ENCODE results near the gene NANS. TPM values are rescaled to one million over a fixed set of nuclear protein-coding genes. Genes with fewer than 3 reads are reported as not detected.
"Not testable (repeated sequence)": the region's sequence is repeated elsewhere in the genome, so short reads cannot be mapped to it uniquely, and the experiment has no call there.

NANS gene
- total and polyA plus RNA-seq, 2 of the 8 experiments (the other 6 are each of a cell fraction or from before 2014, with no cell fraction given), result 56.5 to 67.3 TPM

DNA sequence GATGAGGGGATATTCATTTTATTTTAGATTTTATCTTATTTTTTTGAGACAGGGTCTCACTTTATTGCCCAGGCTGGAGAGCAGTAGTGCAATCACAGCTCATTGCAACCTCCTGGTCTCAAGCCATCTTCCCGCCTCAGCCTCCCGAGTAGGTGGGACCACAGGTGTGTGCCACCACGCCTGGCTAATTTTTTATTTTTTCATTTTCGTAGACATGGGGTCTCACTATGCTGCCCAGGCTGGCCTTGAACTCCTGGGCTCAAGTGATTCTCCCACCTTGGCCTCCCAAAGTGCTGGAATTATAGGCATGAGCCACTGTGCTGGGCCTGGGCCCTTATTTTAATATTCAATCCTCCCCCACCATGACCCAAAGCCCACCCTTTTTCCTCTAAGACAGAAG is 73.5 kb downstream of the NANS start:
- not testable (repeated sequence) for H3K36me3 ChIP-seq (ENCODE audit: control insufficient read depth in 2 of 4, insufficient read depth in 4 of 4, low read length in 3 of 4); H2AK5ac ChIP-seq (ENCODE audit: low read depth, low read length); DNase-seq (ENCODE audit: low read depth in 1 of 2, low spot score in 2 of 2); H3K9ac ChIP-seq (replicated peaks in 1 of 4; ENCODE audit: extremely low read depth in 1 of 4, low read depth in 3 of 4, low read length in 3 of 4); H3K27me3 ChIP-seq (replicated peaks in 1 of 4; ENCODE audit: control insufficient read depth in 3 of 4, extremely low read depth in 1 of 4, insufficient read depth in 3 of 4, low read length in 3 of 4); H3K27ac ChIP-seq (ENCODE audit: low read depth, low read length); H3K23me2 ChIP-seq (ENCODE audit: low read depth, low read length); H4K5ac ChIP-seq (ENCODE audit: insufficient read length, low read depth, low read length); H3K23ac ChIP-seq (ENCODE audit: insufficient read length); H3K56ac ChIP-seq (replicated peaks; ENCODE audit: insufficient read length, low read depth, low read length); H2BK20ac ChIP-seq (ENCODE audit: low read length); H2BK12ac ChIP-seq (ENCODE audit: low read depth, low read length); H3K14ac ChIP-seq (ENCODE audit: insufficient read length); H3K79me1 ChIP-seq (ENCODE audit: low read depth, low read length); H3K4ac ChIP-seq (replicated peaks; ENCODE audit: insufficient read length, low read depth, low read length); H4K20me1 ChIP-seq (replicated peaks in 1 of 2; ENCODE audit: control insufficient read depth in 1 of 2, insufficient read depth in 2 of 2, low read length in 2 of 2); H3K4me2 ChIP-seq (ENCODE audit: insufficient read depth in 1 of 2, low read depth in 2 of 2, low read length in 2 of 2); H3K18ac ChIP-seq (ENCODE audit: extremely low read depth, low read length); H3K9me3 ChIP-seq (ENCODE audit: insufficient read depth in 2 of 2, low read depth in 1 of 2, low read length in 1 of 2); H3K79me2 ChIP-seq (ENCODE audit: control insufficient read depth in 1 of 2, insufficient read depth in 2 of 2, low read length in 2 of 2); H4K8ac ChIP-seq (ENCODE audit: extremely low read depth, insufficient read depth, low read length); H4K91ac ChIP-seq (replicated peaks; ENCODE audit: insufficient read length, low read length); H2AFZ ChIP-seq (ENCODE audit: low read length); H2BK5ac ChIP-seq (ENCODE audit: low read depth, low read length); H2BK120ac ChIP-seq (replicated peaks; ENCODE audit: low read depth, low read length); H3K4me3 ChIP-seq (ENCODE audit: extremely low read depth in 1 of 4, insufficient read depth in 2 of 4, low read depth in 3 of 4, low read length in 4 of 4); FAIRE-seq; H2BK15ac ChIP-seq (ENCODE audit: low read length)
- CTCF ChIA-PET (ENCODE audit: partially characterized antibody), result interaction anchor here (0.9 to 2.6 kb wide), 4 partner anchors 9 to 59 kb away, joined by 3 to 6 read pairs (median 5); no protein-coding TSS in a partner anchor
- H3K4me1 ChIP-seq (replicated peaks in 1 of 4; ENCODE audit: control insufficient read depth in 3 of 4, insufficient read depth in 4 of 4, low read length in 3 of 4), result peaks cover 0 to 11% (median 0%) of the 10 kb centered on the region in 4 experiments; a peak in 3 of 7 replicates
- 86% methylated on average over 4 of the region's 4 CpGs; no CpG with 5 or more reads in 1 of the 2 experiments for WGBS, 2 experiments (ENCODE audit: extremely low coverage in 1 of 2, insufficient coverage in 1 of 2, insufficient read length in 1 of 2, insufficient replicate concordance in 2 of 2, low coverage in 1 of 2, low lambda C conversion rate in 2 of 2, missing lambda C conversion rate in 1 of 2)
- POLR2A ChIA-PET (ENCODE audit: partially characterized antibody), result interaction anchor here (1.1 to 1.4 kb wide), 2 partner anchors 12 to 41 kb away, joined by 3 to 4 read pairs; no protein-coding TSS in a partner anchor
